HG03469 (cell line): Measurements from ENCODE around the gene EXOSC10.
"Not testable (repeated sequence)": the region's sequence is repeated elsewhere in the genome, so short reads cannot be mapped to it uniquely, and the experiment has no call there.

Experiments
- ATAC-seq: cut with Tn5 transposase; IDR thresholded peaks from one replicate; pipeline ENCODE4 v1.9.1; 2021; ENCODE audit warnings: mild to moderate bottlenecking, moderate library complexity, moderate number of reproducible peaks; ENCODE audit not compliant: unreplicated experiment

The EXOSC10 gene

DNA sequence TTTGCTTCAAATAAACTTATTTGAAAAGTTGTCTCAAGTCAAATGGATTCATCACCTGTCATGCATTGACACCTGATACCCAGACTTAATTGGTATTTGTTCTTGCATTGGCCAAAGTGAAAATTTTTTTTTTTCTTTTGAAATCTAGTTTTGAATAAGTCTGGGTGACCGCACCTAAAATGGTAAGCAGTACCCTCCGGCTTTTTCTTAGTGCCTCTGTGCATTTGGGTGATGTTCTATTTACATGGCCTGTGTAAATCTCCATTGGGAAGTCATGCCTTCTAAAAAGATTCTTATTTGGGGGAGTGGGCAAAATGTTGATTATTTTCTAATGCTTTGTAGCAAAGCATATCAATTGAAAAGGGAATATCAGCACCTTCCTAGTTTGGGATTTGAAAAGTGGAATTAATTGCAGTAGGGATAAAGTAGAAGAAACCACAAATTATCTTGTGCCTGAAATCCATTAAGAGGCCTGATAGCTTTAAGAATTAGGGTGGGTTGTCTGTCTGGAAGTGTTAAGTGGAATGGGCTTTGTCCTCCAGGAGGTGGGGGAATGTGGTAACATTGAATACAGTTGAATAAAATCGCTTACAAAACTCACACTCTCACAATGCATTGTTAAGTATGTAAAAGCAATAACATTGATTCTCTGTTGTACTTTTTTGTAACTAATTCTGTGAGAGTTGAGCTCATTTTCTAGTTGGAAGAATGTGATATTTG, 75.4 kb downstream of the EXOSC10 start:
- no peak for ATAC-seq

DNA sequence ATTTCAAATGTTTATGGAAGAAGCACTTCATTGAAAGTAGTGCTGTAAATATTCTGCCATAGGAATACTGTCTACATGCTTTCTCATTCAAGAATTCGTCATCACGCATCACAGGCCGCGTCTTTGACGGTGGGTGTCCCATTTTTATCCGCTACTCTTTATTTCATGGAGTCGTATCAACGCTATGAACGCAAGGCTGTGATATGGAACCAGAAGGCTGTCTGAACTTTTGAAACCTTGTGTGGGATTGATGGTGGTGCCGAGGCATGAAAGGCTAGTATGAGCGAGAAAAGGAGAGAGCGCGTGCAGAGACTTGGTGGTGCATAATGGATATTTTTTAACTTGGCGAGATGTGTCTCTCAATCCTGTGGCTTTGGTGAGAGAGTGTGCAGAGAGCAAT, 76.5 kb downstream of the EXOSC10 start:
- no peak for ATAC-seq

DNA sequence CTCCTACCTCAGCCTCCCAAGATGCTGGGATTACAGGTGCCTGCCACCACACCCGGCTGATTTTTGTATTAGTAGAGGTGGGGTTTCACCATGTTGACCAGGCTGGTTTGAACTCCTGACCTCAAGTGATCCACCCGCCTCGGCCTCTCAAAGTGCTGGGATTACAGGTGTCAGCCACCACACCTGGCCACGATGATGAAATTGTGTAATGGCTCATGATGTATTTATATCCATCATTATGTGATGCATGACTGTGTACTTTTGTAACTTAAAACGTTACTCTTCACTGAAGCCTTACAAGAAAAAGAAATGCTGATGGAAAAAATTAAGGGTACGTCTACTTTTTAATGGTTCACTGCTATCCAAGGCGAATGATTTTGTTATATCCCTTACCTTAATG, 79.7 kb downstream of the EXOSC10 start:
- no peak for ATAC-seq

DNA sequence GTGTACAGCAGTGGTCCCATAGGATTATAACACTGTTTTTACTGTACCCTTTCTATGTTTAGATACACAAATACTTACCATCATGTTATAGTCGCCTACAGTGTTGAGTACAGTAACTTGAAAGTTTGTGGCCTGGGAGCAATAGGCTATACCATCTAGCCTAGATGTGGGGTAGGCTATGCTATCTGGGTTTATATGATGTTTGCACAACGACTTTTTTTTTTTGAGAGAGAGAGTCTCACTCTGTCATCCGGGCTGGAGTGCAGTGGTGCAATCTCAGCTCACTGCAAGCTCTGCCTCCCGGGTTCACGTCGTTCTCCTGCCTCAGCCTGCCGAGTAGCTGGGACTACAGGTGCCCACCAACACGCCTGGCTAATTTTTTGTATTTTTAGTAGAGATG, 80.3 kb downstream of the EXOSC10 start:
- ATAC-seq = not testable (repeated sequence)
